Psoas muscle (tissue), 8 donors: ENCODE measurements around the gene HSD17B11. TPM values are rescaled to one million over a fixed set of nuclear protein-coding genes. Genes with fewer than 3 reads are reported as not detected.
A peak's percentile ranks its signal among the peaks of the same experiment; 100 is the strongest.

ENCODE experiments used
- ATAC-seq, 4 donors: fragments of 200-7000 bp; cut with Tn5 transposase; one replicate each; pipeline ENCODE4 v1.9.1; 2020; ENCODE audit warnings: moderate library complexity in 3 of 4, mild to moderate bottlenecking in 2 of 4
- DNase-seq, 2 donors: peaks; one replicate each; pipeline ENCODE4 v3.0.0-alpha.2; 2020
- H3K27ac ChIP-seq: fragments of 200-600 bp; one replicate; pipeline ENCODE4 v1.8.0; 2022
- H3K27me3 ChIP-seq, 3 donors: fragments of 200-600 bp in 1 of 3; one replicate each; pipeline versions ENCODE4 v1.6.1 to v1.8.0; 2013 to 2022; ENCODE audit warnings: low read length in 2 of 3, mild to moderate bottlenecking in 2 of 3, moderate library complexity in 1 of 3; ENCODE audit not compliant: insufficient read depth in 3 of 3
- H3K36me3 ChIP-seq, 2 donors: fragments of 200-600 bp in 1 of 2; one replicate each; pipeline versions ENCODE4 v1.6.1 to v1.8.0; 2013 to 2022; ENCODE audit warnings: low read depth in 1 of 2, mild to moderate bottlenecking in 1 of 2, moderate library complexity in 1 of 2; ENCODE audit not compliant: insufficient read depth in 1 of 2
- H3K4me1 ChIP-seq: fragments of 200-600 bp; one replicate; pipeline ENCODE4 v1.8.0; 2022
- H3K4me3 ChIP-seq: fragments of 200-600 bp; one replicate; pipeline ENCODE4 v1.8.0; 2022; ENCODE audit warnings: mild to moderate bottlenecking
- H3K9me3 ChIP-seq: fragments of 200-600 bp; one replicate; pipeline ENCODE4 v1.8.0; 2022
- WGBS, 3 donors: extraction: QIAGEN DNeasy Blood & Tissue Kit; methylation state at CpG; one replicate each; pipeline versions ENCODE4 v1.1.6 to v1.1.7; 2013; 5-methylcytosine and 5-hydroxymethylcytosine counted together
- intact Hi-C, 2 donors: fragments of 100-400 bp; cut with DNase I; formaldehyde crosslinking; loops; one replicate each; pipeline versions ENCODE4 v1.11.0 to v1.14.2; 2022
- polyA plus RNA-seq, 3 donors: library from polyadenylated mRNA; stranded (reverse); fragments of 200-250 nt; gene quantifications; one replicate each; pipeline ENCODE4 v1.2.3, GENCODE V29; 2013
- total RNA-seq, 4 donors: library from RNA; stranded (reverse); fragmentation: NEBNext Ultra II Directional in 2 of 4; extraction: Animal tissue kit (Norgen Biotek cat#: 25700) in 2 of 4; gene quantifications; one replicate each; pipeline versions ENCODE4 v1.2.1 to v1.2.4, GENCODE V29; 2021 to 2023
- TF ChIP-seq, protein P1 (sequence below): fragments of 200-600 bp; IDR thresholded peaks from one replicate; pipeline ENCODE4 v1.8.0; 2022; ENCODE audit warnings: antibody characterized with exemption
- donor health status: healthy with polysubstance abuse.
- donor health status: DM: no; HTN: no; CAD: no; lungs with moderate emphysema.
- donor health status: Bipolar disorder and iron deficiency.
- donor health status: healthy.
- donor health status: DM: yes; HTN: yes; CAD: no.
- donor health status: DM: no; HTN: no; CAD: no.
- donor health status: DM: no; HTN: no; CAD: no.
- donor health status: DM: yes; HTN: yes; CAD: no.

Gene HSD17B11
- total and polyA plus RNA-seq, 7 donors, result 5.1 to 11.3 (median 9.6) TPM

DNA sequence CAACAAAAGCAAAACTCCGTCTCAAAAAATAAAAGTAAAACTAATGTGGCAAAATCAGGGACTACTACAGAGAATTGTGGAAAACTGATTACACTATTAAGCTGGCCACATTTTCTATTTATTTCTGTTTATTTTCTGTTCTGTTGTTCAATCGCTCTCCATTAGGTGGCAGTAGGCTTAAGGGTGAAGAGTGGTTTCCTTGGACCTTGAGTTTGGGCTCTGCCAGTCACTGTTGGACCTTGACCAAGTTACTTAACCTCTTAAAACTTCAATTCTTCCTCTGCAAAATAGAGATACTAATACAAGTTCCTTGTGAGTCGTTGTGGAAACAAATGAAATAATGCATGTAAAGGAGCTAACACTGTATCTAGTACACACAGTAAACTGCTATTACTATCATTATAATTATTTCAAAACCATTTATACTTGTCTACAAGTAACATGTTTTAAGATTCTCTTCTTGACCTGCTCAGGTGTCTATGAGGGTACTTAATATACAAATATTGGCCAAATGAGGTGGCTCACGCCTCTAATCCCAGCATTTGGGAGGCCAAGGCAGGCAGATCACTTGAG, 15.2 kb downstream of the HSD17B11 start:
- TF ChIP-seq, protein P1, sequence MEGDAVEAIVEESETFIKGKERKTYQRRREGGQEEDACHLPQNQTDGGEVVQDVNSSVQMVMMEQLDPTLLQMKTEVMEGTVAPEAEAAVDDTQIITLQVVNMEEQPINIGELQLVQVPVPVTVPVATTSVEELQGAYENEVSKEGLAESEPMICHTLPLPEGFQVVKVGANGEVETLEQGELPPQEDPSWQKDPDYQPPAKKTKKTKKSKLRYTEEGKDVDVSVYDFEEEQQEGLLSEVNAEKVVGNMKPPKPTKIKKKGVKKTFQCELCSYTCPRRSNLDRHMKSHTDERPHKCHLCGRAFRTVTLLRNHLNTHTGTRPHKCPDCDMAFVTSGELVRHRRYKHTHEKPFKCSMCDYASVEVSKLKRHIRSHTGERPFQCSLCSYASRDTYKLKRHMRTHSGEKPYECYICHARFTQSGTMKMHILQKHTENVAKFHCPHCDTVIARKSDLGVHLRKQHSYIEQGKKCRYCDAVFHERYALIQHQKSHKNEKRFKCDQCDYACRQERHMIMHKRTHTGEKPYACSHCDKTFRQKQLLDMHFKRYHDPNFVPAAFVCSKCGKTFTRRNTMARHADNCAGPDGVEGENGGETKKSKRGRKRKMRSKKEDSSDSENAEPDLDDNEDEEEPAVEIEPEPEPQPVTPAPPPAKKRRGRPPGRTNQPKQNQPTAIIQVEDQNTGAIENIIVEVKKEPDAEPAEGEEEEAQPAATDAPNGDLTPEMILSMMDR, result peak; percentile 69
- intact Hi-C loops, result loop anchor here (5.0 kb wide), 2 partner anchors 46 to 91 kb away; partner anchors contain the start of gene NUDT9 (in 1 of the 2)
- 47 to 57% (median 51%) methylated on average over 4 of the region's 4 CpGs for WGBS, 3 donors
- DNase-seq, result no peak
- H3K4me3 ChIP-seq, result no peak overlapping the region
- no peak overlapping the region for H3K27ac ChIP-seq
- no peaks in the 10 kb centered on the region for H3K9me3 ChIP-seq
- peak; percentile 39 to 87 (median 68) for ATAC-seq
- H3K36me3 ChIP-seq, result peaks cover 0 to 18% of the 10 kb centered on the region in 2 donors
- no peaks in the 10 kb centered on the region for H3K27me3 ChIP-seq
- no peaks in the 10 kb centered on the region for H3K4me1 ChIP-seq

DNA sequence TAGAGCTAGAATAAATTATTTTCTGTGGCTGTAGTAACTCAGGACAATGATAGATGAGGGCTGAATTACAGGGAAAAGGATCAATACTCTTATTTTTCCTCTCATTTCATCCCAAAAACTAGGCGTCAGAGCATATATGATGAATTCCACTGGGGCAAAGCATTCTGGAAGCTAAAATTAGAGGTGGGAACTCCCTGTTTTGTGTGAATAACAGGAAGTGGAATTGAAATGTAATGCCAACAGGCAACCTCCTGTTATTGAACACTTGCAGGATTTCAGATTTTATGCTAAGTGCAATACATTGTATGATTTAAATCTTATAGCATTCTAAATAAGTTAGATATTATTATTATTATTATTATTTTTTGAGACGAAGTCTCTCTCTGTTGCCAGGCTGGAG, 20.9 kb downstream of the HSD17B11 start:
- TF ChIP-seq, protein P1, result no peak
- Histone ChIP-seq H3K9me3 (no peaks in the 10 kb centered on the region), H3K4me1 (peaks cover 6% of the 10 kb centered on the region), H3K36me3 (peaks cover 0 to 30% of the 10 kb centered on the region in 2 donors), H3K27ac (no peak overlapping the region), H3K27me3 (no peaks in the 10 kb centered on the region), H3K4me3 (no peak overlapping the region)
- DNase-seq, result no peak
- 79 to 80% (median 80%) methylated on average over 2 of the region's 2 CpGs for WGBS, 3 donors
- no peak for ATAC-seq
- intact Hi-C loops, result no loop called here

DNA sequence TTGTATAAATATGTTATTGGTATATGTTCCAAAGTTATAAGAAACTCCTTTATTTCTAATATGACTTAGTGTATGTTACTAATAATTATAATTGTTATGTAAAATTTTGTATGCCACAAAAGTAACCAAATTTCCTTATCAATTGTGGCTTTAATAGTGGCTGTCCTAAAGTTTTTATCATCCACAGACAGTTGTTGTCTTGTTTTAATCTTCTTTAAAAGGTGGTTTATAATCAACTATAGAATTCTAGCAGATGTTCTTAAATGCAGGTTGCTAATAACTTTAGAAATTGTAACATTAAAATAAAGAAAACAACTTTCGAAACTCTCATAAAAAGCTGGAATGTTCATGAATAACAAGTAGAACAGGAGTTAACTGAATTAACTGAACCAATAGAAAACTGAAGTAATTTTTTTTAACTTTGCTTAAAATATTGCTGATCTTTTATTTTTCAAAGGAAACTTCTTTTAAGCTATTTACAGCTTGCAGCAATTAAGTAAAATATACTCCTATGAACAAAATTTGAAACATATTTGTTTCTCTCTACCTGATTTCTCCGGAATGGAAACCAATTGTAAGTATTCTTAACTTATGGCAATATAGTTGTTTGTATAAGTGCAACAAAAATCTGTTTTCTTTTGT, 24.3 kb downstream of the HSD17B11 start:
- H3K27ac ChIP-seq, result no peak overlapping the region
- 48 to 97% (median 77%) methylated on average over 2 of the region's 2 CpGs for WGBS, 3 donors
- ATAC-seq, result no peak
- H3K36me3 ChIP-seq, result peaks cover 0 to 29% of the 10 kb centered on the region in 2 donors
- TF ChIP-seq, protein P1, result no peak
- H3K9me3 ChIP-seq, result no peaks in the 10 kb centered on the region
- peaks cover 6% of the 10 kb centered on the region for H3K4me1 ChIP-seq
- no peaks in the 10 kb centered on the region for H3K27me3 ChIP-seq
- intact Hi-C loops, result no loop called here
- H3K4me3 ChIP-seq, result no peak overlapping the region
- no peak for DNase-seq

DNA sequence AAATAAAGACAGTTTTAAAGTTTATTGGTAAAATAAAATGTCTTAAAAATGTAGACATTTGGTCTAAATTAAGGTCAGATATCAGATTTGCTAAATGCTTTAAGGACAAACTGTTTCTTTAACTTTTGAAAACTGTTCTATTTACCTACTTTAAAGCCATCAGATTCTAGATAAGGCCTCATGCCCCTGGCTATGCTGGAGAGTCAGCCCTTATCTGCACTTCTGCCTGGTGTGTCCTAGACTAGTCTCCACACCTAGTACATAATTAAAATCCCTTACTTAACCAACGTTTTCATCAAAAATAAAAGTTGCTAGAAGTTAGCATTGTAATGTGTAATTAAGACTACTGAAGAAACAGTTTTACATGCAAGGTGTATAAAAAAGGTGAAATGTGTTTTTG, 25.6 kb downstream of the HSD17B11 start:
- 75 to 77% (median 76%) methylated on average over 1 of the region's 1 CpG for WGBS, 3 donors
- H3K4me3 ChIP-seq, result no peak overlapping the region
- TF ChIP-seq, protein P1, result no peak
- H3K27me3 ChIP-seq, result no peaks in the 10 kb centered on the region
- intact Hi-C loops, result no loop called here
- H3K27ac ChIP-seq, result no peak overlapping the region
- H3K4me1 ChIP-seq, result peaks cover 6% of the 10 kb centered on the region
- DNase-seq, result no peak
- ATAC-seq, result no peak
- no peaks in the 10 kb centered on the region for H3K9me3 ChIP-seq
- peaks cover 0 to 21% of the 10 kb centered on the region in 2 donors for H3K36me3 ChIP-seq
